Uterus (tissue), 4 donors: ENCODE data around the gene CD47. TPM values are rescaled to one million over a fixed set of nuclear protein-coding genes. Genes with fewer than 3 reads are reported as not detected.

Source experiments
- DNase-seq, 2 donors: peaks; one replicate each; pipeline ENCODE4 v3.0.0-alpha.2; 2019 to 2020
- H3K27ac ChIP-seq, 2 donors: fragments of 200-600 bp; sonication (generic); 1 replicate in 1 of 2; 2 replicates in 1 of 2; pipeline ENCODE4 v1.5.1; 2016 to 2018
- H3K27me3 ChIP-seq, 2 donors: fragments of 200-600 bp; sonication (generic); one replicate each; pipeline ENCODE4 v1.5.1; 2018 to 2019; ENCODE audit warnings: control low read depth in 1 of 2
- H3K36me3 ChIP-seq, 2 donors: fragments of 200-600 bp; sonication (generic); one replicate each; pipeline ENCODE4 v1.5.1; 2019; ENCODE audit warnings: control low read depth in 1 of 2
- H3K4me1 ChIP-seq, 2 donors: fragments of 200-600 bp; sonication (generic); one replicate each; pipeline ENCODE4 v1.5.1; 2018 to 2019; ENCODE audit warnings: control low read depth in 1 of 2
- H3K4me3 ChIP-seq, 2 donors: fragments of 200-600 bp; sonication (generic); 1 replicate in 1 of 2; 2 replicates in 1 of 2; pipeline ENCODE4 v1.5.1; 2018 to 2019; ENCODE audit warnings: mild to moderate bottlenecking in 1 of 2
- H3K9me3 ChIP-seq, 2 donors: fragments of 200-600 bp; sonication (generic); one replicate each; pipeline ENCODE4 v1.5.1; 2019; ENCODE audit warnings: control low read depth in 1 of 2
- POLR2A ChIP-seq, 2 donors: fragments of 450-650 bp; IDR thresholded peaks; one replicate each; pipeline ENCODE4 v1.6.1; 2016; ENCODE audit warnings: antibody characterized with exemption in 2 of 2, mild to moderate bottlenecking in 1 of 2, moderate library complexity in 1 of 2
- intact Hi-C: fragments of 100-400 bp; cut with DNase I; formaldehyde crosslinking; loops from one replicate; pipeline ENCODE4 v1.15.1; 2023; ENCODE audit warnings: low total_unique reads
- total RNA-seq, 4 donors: library from RNA; depleted of rRNA in 3 of 4; stranded (reverse); fragments of >200 nt in 3 of 4; gene quantifications; one replicate each; pipeline versions ENCODE4 v1.1.0 to v1.2.4, GENCODE V29; 2014 to 2023
- TF ChIP-seq, protein P1 (sequence below), 4 experiments: fragments of 200-600 bp in 2 of 4; fragments of 450-650 bp in 2 of 4; sonication (generic) in 2 of 4; IDR thresholded peaks; one replicate each; pipeline ENCODE4 v1.5.1; 2016 to 2019; ENCODE audit warnings: antibody characterized with exemption in 4 of 4, mild to moderate bottlenecking in 2 of 4, moderate library complexity in 1 of 4
- donor health status: DM: yes; HTN: yes; CAD: no.

Gene CD47
- total RNA-seq, 4 donors from 2014 or later, result 29.2 to 210 (median 67.1) TPM

DNA sequence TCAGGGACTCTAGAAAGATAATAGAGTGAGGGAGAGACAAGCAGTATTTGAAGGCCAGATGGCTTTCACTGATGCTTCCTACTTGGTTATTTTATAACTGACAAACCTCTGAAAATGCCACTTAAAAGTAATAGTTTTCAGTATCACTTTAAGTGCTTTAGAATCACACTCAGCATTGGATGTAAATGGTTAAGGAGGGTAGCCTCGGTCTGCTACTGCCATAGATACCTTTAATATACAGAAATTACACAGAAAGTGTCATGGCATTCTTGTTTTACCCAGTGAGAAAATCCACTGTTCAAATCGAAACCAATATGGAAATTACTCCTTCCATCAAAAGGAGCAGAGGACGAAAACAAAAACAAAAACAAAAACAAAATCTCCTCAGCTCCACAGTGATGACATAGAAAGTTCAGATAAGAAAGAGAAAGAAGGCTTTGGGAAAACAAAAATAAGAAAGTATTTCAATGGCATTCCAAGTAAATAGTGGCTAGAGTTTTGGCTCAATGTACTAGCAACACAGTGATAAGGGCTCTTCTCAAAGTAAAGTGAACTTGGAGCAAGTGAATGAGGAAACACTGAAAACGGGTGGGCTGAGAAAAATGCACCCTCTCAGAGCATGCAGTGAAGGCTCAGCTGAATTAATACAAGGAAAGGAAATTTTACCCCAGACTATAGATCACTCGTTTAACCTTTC lies 43.2 kb upstream of the CD47 start:
- no peak for DNase-seq
- intact Hi-C loops, result no loop called here
- H3K27ac ChIP-seq, result no peak overlapping the region
- TF ChIP-seq, protein P1, sequence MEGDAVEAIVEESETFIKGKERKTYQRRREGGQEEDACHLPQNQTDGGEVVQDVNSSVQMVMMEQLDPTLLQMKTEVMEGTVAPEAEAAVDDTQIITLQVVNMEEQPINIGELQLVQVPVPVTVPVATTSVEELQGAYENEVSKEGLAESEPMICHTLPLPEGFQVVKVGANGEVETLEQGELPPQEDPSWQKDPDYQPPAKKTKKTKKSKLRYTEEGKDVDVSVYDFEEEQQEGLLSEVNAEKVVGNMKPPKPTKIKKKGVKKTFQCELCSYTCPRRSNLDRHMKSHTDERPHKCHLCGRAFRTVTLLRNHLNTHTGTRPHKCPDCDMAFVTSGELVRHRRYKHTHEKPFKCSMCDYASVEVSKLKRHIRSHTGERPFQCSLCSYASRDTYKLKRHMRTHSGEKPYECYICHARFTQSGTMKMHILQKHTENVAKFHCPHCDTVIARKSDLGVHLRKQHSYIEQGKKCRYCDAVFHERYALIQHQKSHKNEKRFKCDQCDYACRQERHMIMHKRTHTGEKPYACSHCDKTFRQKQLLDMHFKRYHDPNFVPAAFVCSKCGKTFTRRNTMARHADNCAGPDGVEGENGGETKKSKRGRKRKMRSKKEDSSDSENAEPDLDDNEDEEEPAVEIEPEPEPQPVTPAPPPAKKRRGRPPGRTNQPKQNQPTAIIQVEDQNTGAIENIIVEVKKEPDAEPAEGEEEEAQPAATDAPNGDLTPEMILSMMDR (IDR thresholded peaks at IDR 0.05), result no peak
- no peak for TF ChIP-seq POLR2A (IDR thresholded peaks at IDR 0.05)
- no peaks in the 10 kb centered on the region for H3K4me1 ChIP-seq
- H3K9me3 ChIP-seq, result no peaks in the 10 kb centered on the region
- no peak overlapping the region for H3K4me3 ChIP-seq
- H3K36me3 ChIP-seq, result no peaks in the 10 kb centered on the region
- no peaks in the 10 kb centered on the region for H3K27me3 ChIP-seq

DNA sequence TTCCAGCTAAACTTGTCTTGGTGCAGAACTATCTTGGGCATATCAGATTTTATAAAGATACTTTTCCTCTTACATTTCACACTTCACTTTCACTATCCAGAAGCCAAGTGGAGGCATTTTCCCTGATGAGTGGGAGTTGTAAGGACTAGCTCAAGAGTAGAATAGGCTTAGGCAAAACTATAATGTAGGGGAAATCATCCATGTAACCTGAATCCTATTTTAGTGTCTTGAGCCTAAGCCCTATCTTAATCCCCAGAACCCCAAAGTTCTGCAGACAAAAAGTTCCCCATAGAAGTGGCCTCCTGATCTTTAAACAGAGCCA lies 42.2 kb upstream of the CD47 start:
- no peaks in the 10 kb centered on the region for H3K9me3 ChIP-seq
- no peak for DNase-seq
- no peaks in the 10 kb centered on the region for H3K27me3 ChIP-seq
- H3K4me3 ChIP-seq, result no peak overlapping the region
- H3K36me3 ChIP-seq, result no peaks in the 10 kb centered on the region
- no peak overlapping the region for H3K27ac ChIP-seq
- H3K4me1 ChIP-seq, result no peaks in the 10 kb centered on the region
- intact Hi-C loops, result no loop called here
- TF ChIP-seq POLR2A (IDR thresholded peaks at IDR 0.05), result no peak
- TF ChIP-seq, protein P1 (IDR thresholded peaks at IDR 0.05), result no peak

DNA sequence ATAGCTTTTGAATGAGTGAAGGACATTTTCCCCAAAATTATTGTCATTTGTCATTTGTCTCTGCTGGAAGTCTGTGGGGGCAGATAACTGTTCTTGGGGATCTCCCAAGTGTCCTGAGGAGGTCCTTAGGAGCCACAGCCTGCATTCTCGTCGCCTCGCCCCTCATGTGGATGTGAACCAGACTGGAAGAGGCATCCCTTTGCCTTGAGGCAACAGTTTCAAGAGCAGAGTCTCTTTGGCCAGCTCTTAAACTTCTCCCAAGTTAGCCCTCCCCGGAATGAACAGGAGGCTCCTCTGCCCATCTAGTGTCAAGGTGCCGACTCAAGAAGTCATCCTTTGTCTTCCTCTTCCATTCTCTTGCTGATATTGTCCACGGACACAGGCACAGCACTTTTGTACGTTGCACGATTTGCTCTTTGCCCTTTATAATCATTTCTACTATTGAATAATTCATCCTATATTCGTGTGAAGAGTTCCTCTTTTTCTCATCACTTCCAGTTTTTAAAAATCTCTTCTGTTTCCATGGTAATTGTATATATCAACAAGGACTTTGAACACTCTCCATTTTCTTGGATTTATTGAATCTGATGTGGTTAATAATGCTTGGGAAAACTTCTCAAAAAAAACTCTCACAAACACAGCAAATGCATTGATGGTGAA lies 40.8 kb upstream of the CD47 start:
- intact Hi-C loops, result no loop called here
- Histone ChIP-seq H3K36me3 (no peaks in the 10 kb centered on the region), H3K9me3 (no peaks in the 10 kb centered on the region), H3K27ac (no peak overlapping the region), H3K4me1 (no peaks in the 10 kb centered on the region), H3K27me3 (no peaks in the 10 kb centered on the region), H3K4me3 (no peak overlapping the region)
- TF ChIP-seq POLR2A (IDR thresholded peaks at IDR 0.05), result no peak
- TF ChIP-seq, protein P1 (IDR thresholded peaks at IDR 0.05), result no peak
- no peak for DNase-seq

DNA sequence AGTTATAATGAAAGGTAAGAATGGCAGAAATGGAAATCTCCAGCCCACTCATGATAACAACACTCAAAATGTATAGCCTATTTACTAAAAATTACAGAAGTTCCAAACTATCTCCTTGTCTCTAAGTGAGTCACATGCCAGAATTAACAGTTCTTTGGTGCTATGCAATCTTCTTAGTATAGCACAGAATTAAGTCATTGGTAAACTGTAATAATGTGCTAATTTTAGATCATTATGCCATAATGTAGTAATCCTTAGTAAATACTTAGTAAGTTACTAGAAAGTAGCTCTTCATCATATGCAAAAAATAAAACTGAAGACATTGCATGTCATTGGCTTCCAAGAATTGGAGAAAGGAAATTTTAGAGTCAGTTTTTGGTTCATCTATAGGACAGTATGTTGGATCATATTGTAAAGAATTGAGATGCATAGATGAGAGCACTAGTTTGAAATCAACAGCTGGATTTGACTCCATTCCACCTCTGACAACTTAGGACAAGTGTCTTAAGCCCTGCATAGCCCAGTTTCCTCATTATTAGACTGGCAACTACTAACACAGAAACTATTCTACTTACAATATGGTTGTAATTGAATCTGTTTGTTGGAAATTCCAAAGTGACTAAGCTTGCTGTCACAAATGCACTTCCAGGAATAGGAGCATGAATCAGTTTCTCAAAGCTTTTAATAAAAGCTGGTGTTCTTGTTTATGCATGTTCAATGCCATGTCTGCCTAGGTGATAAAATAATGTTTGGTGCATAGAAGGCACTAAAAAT lies 40.1 kb upstream of the CD47 start:
- no peak overlapping the region for H3K4me3 ChIP-seq
- H3K27ac ChIP-seq, result no peak overlapping the region
- intact Hi-C loops, result no loop called here
- no peaks in the 10 kb centered on the region for H3K36me3 ChIP-seq
- H3K27me3 ChIP-seq, result no peaks in the 10 kb centered on the region
- no peaks in the 10 kb centered on the region for H3K9me3 ChIP-seq
- TF ChIP-seq, protein P1 (IDR thresholded peaks at IDR 0.05), result no peak
- TF ChIP-seq POLR2A (IDR thresholded peaks at IDR 0.05), result no peak
- H3K4me1 ChIP-seq, result no peaks in the 10 kb centered on the region
- no peak for DNase-seq

DNA sequence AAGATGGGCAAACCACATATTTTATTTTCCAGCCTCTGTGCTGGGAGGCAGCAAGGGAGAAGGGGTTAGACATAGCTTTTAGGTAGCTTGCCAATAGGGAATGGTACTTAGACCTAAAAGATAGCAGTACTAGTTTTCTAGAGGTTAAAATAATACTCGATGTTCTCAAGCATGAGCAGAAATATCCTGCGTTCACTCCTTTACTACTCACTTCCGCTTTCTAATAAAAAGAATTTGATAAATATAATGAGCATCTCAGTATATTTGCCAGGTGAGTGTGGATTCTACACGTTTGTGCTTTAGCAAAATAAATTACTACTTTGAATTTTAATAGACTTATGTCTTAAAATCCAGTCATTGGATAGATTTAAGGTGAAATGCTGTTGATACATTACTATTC lies 39.4 kb upstream of the CD47 start:
- DNase-seq, result no peak
- Histone ChIP-seq H3K36me3 (no peaks in the 10 kb centered on the region), H3K9me3 (no peaks in the 10 kb centered on the region), H3K4me3 (no peak overlapping the region), H3K27me3 (no peaks in the 10 kb centered on the region), H3K4me1 (no peaks in the 10 kb centered on the region), H3K27ac (no peak overlapping the region)
- TF ChIP-seq, protein P1 (IDR thresholded peaks at IDR 0.05), result no peak
- no peak for TF ChIP-seq POLR2A (IDR thresholded peaks at IDR 0.05)
- intact Hi-C loops, result no loop called here
